Activated CD4-positive, alpha-beta T cell treated with anti-CD3 and anti-CD28 coated beads for 36 hours (primary cell): Measurements from ENCODE around the gene SNAP29. TPM values are rescaled to one million over a fixed set of nuclear protein-coding genes. Genes with fewer than 3 reads are reported as not detected.
"Not testable (repeated sequence)": the region's sequence is repeated elsewhere in the genome, so short reads cannot be mapped to it uniquely, and the experiment has no call there.

Source experiments
- ATAC-seq: fragments of 200-7000 bp; cut with Tn5 transposase; one replicate; pipeline ENCODE4 v1.10.0; 2021; ENCODE audit warnings: mild to moderate bottlenecking, moderate library complexity
- CTCF ChIA-PET: fragments of 350-600 bp; sonication (Branson Sonifier 250); formaldehyde crosslinking; loops from one replicate; lab custom pipeline; 2021; ENCODE audit warnings: antibody characterized with exemption; lab: Charles Lee
- POLR2A ChIA-PET: fragments of 350-600 bp; sonication (Branson Sonifier 250); formaldehyde crosslinking; loops from one replicate; lab custom pipeline; 2021; ENCODE audit warnings: antibody characterized with exemption, inconsistent platforms; lab: Charles Lee
- DNase-seq: peaks from one replicate; pipeline ENCODE4 v3.0.0-alpha.2; 2020
- H3K27ac Mint-ChIP-seq: one replicate; pipeline ENCODE4 v1.8.0; 2021; ENCODE audit warnings: mixed read lengths
- H3K27me3 Mint-ChIP-seq: one replicate; pipeline ENCODE4 v1.8.0; 2021; ENCODE audit warnings: mixed read lengths
- H3K36me3 Mint-ChIP-seq: one replicate; pipeline ENCODE4 v1.8.0; 2021; ENCODE audit warnings: low read depth, mixed read lengths
- H3K4me1 Mint-ChIP-seq: one replicate; pipeline ENCODE4 v1.8.0; 2021; ENCODE audit warnings: mixed read lengths
- H3K4me3 Mint-ChIP-seq: one replicate; pipeline ENCODE4 v1.8.0; 2021; ENCODE audit warnings: mild to moderate bottlenecking, moderate library complexity, mixed read lengths
- H3K9me3 Mint-ChIP-seq: one replicate; pipeline ENCODE4 v1.8.0; 2021; ENCODE audit warnings: low read depth, mixed read lengths
- intact Hi-C, 2 experiments: fragments of 100-400 bp; cut with DNase I in 1 of 2; cut with micrococcal nuclease in 1 of 2; formaldehyde crosslinking; loops; one replicate each; pipeline versions ENCODE4 v1.14.2 to v1.15.1; 2022 to 2024; cut with DNase I, micrococcal nuclease
- total RNA-seq, 2 experiments: library from RNA; stranded (reverse); gene quantifications; one replicate each; pipeline ENCODE4 v1.2.3, GENCODE V29; 2021

The SNAP29 gene
- total RNA-seq, 2 experiments from 2014 or later = 22.8 to 33.8 TPM

DNA sequence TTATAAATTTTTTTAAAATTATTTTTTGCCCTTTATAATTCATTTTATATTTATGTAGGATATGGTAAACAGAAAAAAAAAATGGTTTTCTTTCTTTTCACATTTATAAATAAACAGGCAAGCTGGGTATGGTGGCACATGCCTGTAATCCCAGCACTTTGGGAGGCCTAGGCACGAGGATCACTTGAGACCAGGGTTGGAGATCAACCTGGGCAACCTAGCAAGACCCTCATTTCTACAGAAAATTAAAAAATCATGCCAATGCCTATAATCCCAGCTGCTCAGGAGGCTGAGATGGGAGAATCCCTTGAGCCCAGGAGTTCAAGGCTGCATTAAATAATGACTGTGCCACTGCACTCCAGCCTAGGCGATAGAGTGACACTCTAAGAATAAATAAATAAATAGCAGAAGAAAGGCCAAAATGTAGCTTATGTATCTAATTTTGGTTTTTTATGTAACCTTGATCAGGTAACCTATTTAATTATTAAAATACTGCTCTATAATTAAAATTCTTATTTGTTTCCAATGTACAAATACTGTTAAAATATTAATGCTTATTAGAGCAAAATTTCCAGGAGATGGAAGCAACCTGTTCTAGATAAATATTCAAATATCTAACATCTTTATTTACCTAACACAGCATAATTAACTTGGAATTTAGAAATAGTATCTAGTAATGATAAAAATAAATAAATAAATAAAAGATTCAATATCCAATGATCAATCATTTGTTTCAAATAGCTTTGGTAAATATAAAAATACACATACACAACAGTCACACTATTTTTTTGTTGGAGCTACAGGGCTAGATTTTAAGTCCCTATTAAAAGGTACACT, 21.6 kb upstream of the SNAP29 start:
- Mint-ChIP-seq H3K4me1 (peaks cover 27% of the 10 kb centered on the region), H3K27ac (no peak overlapping the region), H3K27me3 (no peaks in the 10 kb centered on the region), H3K4me3 (no peak overlapping the region), H3K9me3 (no peaks in the 10 kb centered on the region), H3K36me3 (peaks cover 16% of the 10 kb centered on the region)
- ChIA-PET CTCF (interaction anchor here (1.0 to 1.1 kb wide), 3 partner anchors 8 to 16 kb away, joined by 3 read pairs; no protein-coding TSS in a partner anchor), POLR2A (no interaction called here)
- intact Hi-C loops = no loop called here
- ATAC-seq = no peak
- DNase-seq = no peak

DNA sequence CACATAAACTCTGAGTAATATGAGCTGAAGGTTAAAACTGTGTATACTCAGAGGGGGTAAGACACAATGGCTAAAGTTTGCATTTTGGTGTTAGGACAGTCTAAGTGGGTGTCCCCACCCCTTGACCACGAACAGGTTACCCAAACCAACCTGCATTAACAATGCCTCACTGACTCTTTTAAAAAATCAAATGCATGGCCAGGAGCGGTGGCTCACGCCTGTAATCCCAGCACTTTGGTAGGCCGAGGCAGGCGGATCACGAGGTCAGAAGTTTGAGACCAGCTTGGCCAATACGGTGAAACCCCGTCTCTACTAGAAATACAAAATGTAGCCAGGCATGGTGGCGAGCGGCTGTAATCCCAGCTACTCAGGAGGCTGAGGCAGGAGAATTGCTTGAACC, 19.5 kb upstream of the SNAP29 start:
- H3K27me3 Mint-ChIP-seq, H3K27ac Mint-ChIP-seq, ATAC-seq, CTCF ChIA-PET, H3K9me3 Mint-ChIP-seq, H3K36me3 Mint-ChIP-seq, intact Hi-C loops, H3K4me3 Mint-ChIP-seq, DNase-seq: not testable (repeated sequence)
- H3K4me1 Mint-ChIP-seq = peaks cover 34% of the 10 kb centered on the region
- POLR2A ChIA-PET = interaction anchor here (0.6 kb wide), 1 partner anchor 18 kb away, joined by 3 read pairs; no protein-coding TSS in a partner anchor

DNA sequence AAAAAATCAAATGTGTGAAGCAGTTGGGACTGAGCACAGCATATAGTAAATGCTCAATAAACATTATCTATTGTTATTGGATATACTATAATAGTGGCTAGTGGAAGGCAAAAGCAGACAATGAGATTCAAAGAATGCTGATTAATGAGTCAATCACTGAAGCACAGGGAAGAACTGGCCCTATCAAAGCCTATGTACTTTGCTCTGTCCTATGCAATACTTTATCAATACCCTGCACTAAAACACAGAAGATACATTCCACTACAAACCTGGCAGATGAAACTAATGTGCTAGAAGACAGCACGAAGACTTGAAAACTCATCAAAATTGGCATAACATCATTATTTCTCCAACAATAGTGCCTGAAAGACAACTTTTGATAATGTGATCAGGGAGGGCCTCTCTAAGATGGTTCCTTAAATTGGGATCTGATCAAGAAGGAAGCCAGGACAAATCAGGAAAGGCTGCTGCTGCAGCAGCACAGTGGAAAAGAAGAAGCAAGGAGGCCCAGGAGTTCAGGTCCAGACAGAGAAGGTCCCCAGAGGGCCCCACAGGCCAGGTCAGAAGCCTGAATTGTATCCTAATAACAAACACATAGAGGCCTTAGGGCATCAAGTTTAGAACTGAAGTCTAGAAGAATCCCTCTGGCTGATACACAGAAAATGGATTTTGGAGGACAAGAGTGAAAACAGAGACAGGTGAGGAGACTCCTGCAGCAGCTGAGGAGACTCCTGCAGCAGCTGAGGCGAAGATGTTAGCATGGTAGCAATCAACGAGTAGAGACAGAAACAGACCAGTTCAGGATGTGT, 18.8 kb upstream of the SNAP29 start:
- DNase-seq (no peak), ATAC-seq (no peak)
- intact Hi-C loops = no loop called here
- ChIA-PET CTCF (no interaction called here), POLR2A (interaction anchor here (0.5 kb wide), 1 partner anchor 34 kb away, joined by 4 read pairs; no protein-coding TSS in a partner anchor)
- Mint-ChIP-seq H3K4me3 (no peak overlapping the region), H3K9me3 (no peaks in the 10 kb centered on the region), H3K36me3 (peaks cover 2% of the 10 kb centered on the region), H3K27ac (peak overlapping the region; percentile 7), H3K27me3 (no peaks in the 10 kb centered on the region), H3K4me1 (peaks cover 40% of the 10 kb centered on the region)

- DNase-seq (peak; percentile 51), ATAC-seq (peak; percentile 53)
- no peaks in the 10 kb centered on the region for H3K27me3 Mint-ChIP-seq
Observed at GRCh38 chr22:20840646-20841371, 18.0 kb upstream of the SNAP29 start.

GRCh38 chr22:20843501-20843900, 15.3 kb upstream of the SNAP29 start:
- ATAC-seq (no peak), DNase-seq (no peak)
- H3K36me3 Mint-ChIP-seq = no peaks in the 10 kb centered on the region
- intact Hi-C loops = no loop called here
- ChIA-PET CTCF (no interaction called here), POLR2A (interaction anchor here (0.6 kb wide), 1 partner anchor 160 kb away, joined by 3 read pairs; no protein-coding TSS in a partner anchor)
- no peaks in the 10 kb centered on the region for H3K27me3 Mint-ChIP-seq
- peaks cover 45% of the 10 kb centered on the region for H3K4me1 Mint-ChIP-seq
- no peaks in the 10 kb centered on the region for H3K9me3 Mint-ChIP-seq
- H3K4me3 Mint-ChIP-seq = no peak overlapping the region
- no peak overlapping the region for H3K27ac Mint-ChIP-seq

More at GRCh38 chr22:20840646-20841371, 18.0 kb upstream of the SNAP29 start:
- H3K27ac Mint-ChIP-seq = peak overlapping the region; percentile 18
- H3K4me3 Mint-ChIP-seq = no peak overlapping the region
- H3K9me3 Mint-ChIP-seq = no peaks in the 10 kb centered on the region
- peaks cover 41% of the 10 kb centered on the region for H3K4me1 Mint-ChIP-seq
- intact Hi-C loops = no loop called here
- ChIA-PET CTCF (no interaction called here), POLR2A (interaction anchor here (0.5 kb wide), 1 partner anchor 34 kb away, joined by 4 read pairs; no protein-coding TSS in a partner anchor)
- H3K36me3 Mint-ChIP-seq = no peaks in the 10 kb centered on the region

- CTCF ChIA-PET = interaction anchor here (1.0 to 1.5 kb wide), 2 partner anchors 16 to 36 kb away, joined by 3 to 4 read pairs; no protein-coding TSS in a partner anchor
- Mint-ChIP-seq H3K27ac (no peak overlapping the region), H3K9me3 (no peaks in the 10 kb centered on the region), H3K4me1 (peaks cover 47% of the 10 kb centered on the region), H3K36me3 (no peaks in the 10 kb centered on the region), H3K27me3 (no peaks in the 10 kb centered on the region), H3K4me3 (no peak overlapping the region)
- ATAC-seq (no peak), DNase-seq (no peak)
- intact Hi-C loops = loop anchor here in 1 of 2 experiments (5.0 kb wide), 1 partner anchor 47 kb away; no protein-coding TSS in a partner anchor
- POLR2A ChIA-PET = no interaction called here
Observed at GRCh38 chr22:20844055-20845037, 14.5 kb upstream of the SNAP29 start.

- H3K4me1 Mint-ChIP-seq = peaks cover 28% of the 10 kb centered on the region
- ChIA-PET POLR2A (no interaction called here), CTCF (interaction anchor here (1.5 kb wide), 1 partner anchor 9 kb away, joined by 4 read pairs; no protein-coding TSS in a partner anchor)
- no peaks in the 10 kb centered on the region for H3K9me3 Mint-ChIP-seq
- ATAC-seq (no peak), DNase-seq (no peak)
- no peak overlapping the region for H3K27ac Mint-ChIP-seq
- no peak overlapping the region for H3K4me3 Mint-ChIP-seq
- intact Hi-C loops = loop anchor here in 1 of 2 experiments (5.0 kb wide), 1 partner anchor 50 kb away; no protein-coding TSS in a partner anchor
- H3K36me3 Mint-ChIP-seq = no peaks in the 10 kb centered on the region
- H3K27me3 Mint-ChIP-seq = no peaks in the 10 kb centered on the region
Observed at GRCh38 chr22:20847318-20847822, 11.4 kb upstream of the SNAP29 start.

DNA sequence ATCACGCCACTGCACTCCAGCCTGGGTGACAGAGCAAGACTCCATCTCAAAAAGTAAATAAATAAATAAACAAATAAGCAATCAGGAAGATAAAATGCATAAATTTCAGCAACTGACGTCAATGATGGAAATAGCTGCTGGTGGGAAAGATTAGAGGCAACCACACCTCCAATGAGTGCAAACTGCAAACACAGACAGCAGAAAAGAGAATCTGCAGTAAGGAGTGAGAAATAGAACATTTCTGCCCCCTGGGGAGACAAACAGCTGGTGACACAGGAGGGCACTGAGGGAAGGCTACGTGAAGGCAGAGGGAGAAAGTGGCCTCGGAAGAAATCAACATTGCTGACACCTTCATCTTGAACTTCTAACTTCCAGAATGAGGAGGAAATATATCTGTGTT, 6.7 kb upstream of the SNAP29 start:
- Mint-ChIP-seq H3K4me1 (peaks cover 39% of the 10 kb centered on the region), H3K27me3 (no peaks in the 10 kb centered on the region), H3K9me3 (no peaks in the 10 kb centered on the region), H3K27ac (no peak overlapping the region), H3K36me3 (no peaks in the 10 kb centered on the region), H3K4me3 (no peak overlapping the region)
- POLR2A ChIA-PET = no interaction called here
- no peak for ATAC-seq
- intact Hi-C loops = no loop called here
- no peak for DNase-seq
- CTCF ChIA-PET = no interaction called here

DNA sequence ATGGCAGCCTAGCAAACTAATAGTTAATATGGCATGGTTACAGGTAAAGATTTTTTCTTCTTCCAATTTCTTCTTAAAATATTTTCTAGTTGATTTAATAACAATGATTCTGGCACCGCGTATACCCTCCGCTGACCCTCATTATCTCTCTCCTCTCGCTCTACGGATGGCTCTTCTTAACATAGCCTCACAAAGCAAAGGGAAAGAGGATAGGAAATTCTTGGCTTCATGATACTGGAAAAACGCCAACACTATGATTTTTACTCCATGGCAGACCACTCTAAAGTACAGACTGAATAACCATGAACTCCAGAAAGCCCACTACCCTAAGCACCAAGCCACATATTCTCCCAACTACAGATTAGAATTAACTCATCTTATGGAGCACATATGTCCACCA, 6.3 kb upstream of the SNAP29 start:
- no peaks in the 10 kb centered on the region for H3K36me3 Mint-ChIP-seq
- CTCF ChIA-PET = no interaction called here
- ATAC-seq = no peak

GRCh38 chr22:20853236-20853660, 5.6 kb upstream of the SNAP29 start:
- Mint-ChIP-seq H3K27me3 (no peaks in the 10 kb centered on the region), H3K27ac (no peak overlapping the region), H3K4me3 (no peak overlapping the region), H3K4me1 (peaks cover 42% of the 10 kb centered on the region), H3K9me3 (no peaks in the 10 kb centered on the region), H3K36me3 (no peaks in the 10 kb centered on the region)
- POLR2A ChIA-PET = no interaction called here
- ATAC-seq (no peak), DNase-seq (no peak)
- intact Hi-C loops = no loop called here
- CTCF ChIA-PET = interaction anchor here (0.7 to 1.1 kb wide), 2 partner anchors 10 to 15 kb away, joined by 3 read pairs; no protein-coding TSS in a partner anchor

More for the DNA sequence above, 6.3 kb upstream of the SNAP29 start:
- Mint-ChIP-seq H3K27ac (no peak overlapping the region), H3K4me1 (peaks cover 42% of the 10 kb centered on the region), H3K27me3 (no peaks in the 10 kb centered on the region), H3K4me3 (no peak overlapping the region), H3K9me3 (no peaks in the 10 kb centered on the region)
- intact Hi-C loops = no loop called here
- no peak for DNase-seq
- POLR2A ChIA-PET = interaction anchor here (0.5 kb wide), 1 partner anchor 85 kb away, joined by 8 read pairs; no protein-coding TSS in a partner anchor
